ENCODE results near the gene WASF2. TPM values are rescaled to one million over a fixed set of nuclear protein-coding genes. Genes with fewer than 3 reads are reported as not detected.
"Not testable (repeated sequence)": the region's sequence is repeated elsewhere in the genome, so short reads cannot be mapped to it uniquely, and the experiment has no call there.

Gene WASF2
- 100 to 1,000 TPM in 4 of 9 donors, 10 to 100 TPM in 5; 17.4 to 159 (median 70.0) TPM for total RNA-seq
- 10 to 100 TPM; 18.9 to 94.6 (median 29.0) TPM for polyA plus RNA-seq
- long read RNA-seq, donor 1, full-length matches to known transcripts, result 1 of 21 reads
- long read RNA-seq, donor 1, partial matches to known transcripts, result 20 of 21 reads
- long read RNA-seq, donor 1, other reads (novel, unspliced or antisense), result 0 of 21 reads
- long read RNA-seq, donor 2, full-length matches to known transcripts, result 7 of 34 reads
- long read RNA-seq, donor 2, partial matches to known transcripts, result 27 of 34 reads
- long read RNA-seq, donor 2, other reads (novel, unspliced or antisense), result 0 of 34 reads
- long read RNA-seq, donor 3, full-length matches to known transcripts, result 2 of 28 reads
- long read RNA-seq, donor 3, partial matches to known transcripts, result 26 of 28 reads
- long read RNA-seq, donor 3, other reads (novel, unspliced or antisense), result 0 of 28 reads
- long read RNA-seq, donor 4, partial matches to known transcripts, result 29 of 43 reads
- long read RNA-seq, donor 4, other reads (novel, unspliced or antisense), result 14 of 43 reads
- long read RNA-seq, donor 5, full-length matches to known transcripts, result 19 of 53 reads
- long read RNA-seq, donor 5, partial matches to known transcripts, result 2 of 53 reads
- long read RNA-seq, donor 5, other reads (novel, unspliced or antisense), result 32 of 53 reads
- long read RNA-seq, donor 6, full-length matches to known transcripts, result 2 of 53 reads
- long read RNA-seq, donor 6, partial matches to known transcripts, result 36 of 53 reads
- long read RNA-seq, donor 6, other reads (novel, unspliced or antisense), result 15 of 53 reads
- long read RNA-seq, donor 7, full-length matches to known transcripts, result 2 of 10 reads
- long read RNA-seq, donor 7, partial matches to known transcripts, result 8 of 10 reads
- long read RNA-seq, donor 7, other reads (novel, unspliced or antisense), result 0 of 10 reads
- long read RNA-seq, donor 8, full-length matches to known transcripts, result 8 of 44 reads
- long read RNA-seq, donor 8, partial matches to known transcripts, result 36 of 44 reads
- long read RNA-seq, donor 8, other reads (novel, unspliced or antisense), result 0 of 44 reads
- long read RNA-seq, donor 9, full-length matches to known transcripts, result 2 of 17 reads
- long read RNA-seq, donor 9, partial matches to known transcripts, result 15 of 17 reads
- long read RNA-seq, donor 9, other reads (novel, unspliced or antisense), result 0 of 17 reads
- long read RNA-seq, donor 10, full-length matches to known transcripts, result 7 of 13 reads
- long read RNA-seq, donor 10, partial matches to known transcripts, result 6 of 13 reads
- long read RNA-seq, donor 10, other reads (novel, unspliced or antisense), result 0 of 13 reads

GRCh38 chr1:27489973-27490741 is at the start of gene WASF2:
WASF2 (minus strand) TSS chr1:27490167; CDS start chr1:27428890, 61,277 bp downstream.
- H3K4me3 ChIP-seq, result peak within 1 kb of the TSS; percentile 11 to 92 (median 77)
- H3K4me1 ChIP-seq (replicated peaks in 1 of 2), result peaks cover 13 to 50% of the 10 kb centered on the region in 2 donors
- DNase-seq, result peak; percentile 97 to 99 (median 98)
- H3K27ac ChIP-seq, result peak within 1 kb of the TSS; percentile 55 to 99 (median 96)
- no peaks in the 10 kb centered on the region for H3K36me3 ChIP-seq (replicated peaks in 1 of 2)
- intact Hi-C loops (cut with DNase I), result loop anchor here in 1 of 2 donors (10.0 kb wide), 1 partner anchor 55 kb away; no protein-coding TSS in a partner anchor
- WGBS, 4 donors, result 0 to 1% (median 0%) methylated on average over 20 to 50 of the region's 50 CpGs
- no peaks in the 10 kb centered on the region for H3K27me3 ChIP-seq
- TF ChIP-seq POLR2A (IDR thresholded peaks at IDR 0.05), result peak; percentile 73 to 94
- TF ChIP-seq CTCF (IDR thresholded peaks at IDR 0.05), result no peak
- H3K9me3 ChIP-seq (replicated peaks in 1 of 3), result no peaks in the 10 kb centered on the region

- intact Hi-C loops (cut with DNase I), result no loop called here
- Histone ChIP-seq H3K4me3 (no peak overlapping the region), H3K27me3 (no peaks in the 10 kb centered on the region), H3K36me3 (replicated peaks in 1 of 2) (peaks cover 0 to 16% of the 10 kb centered on the region in 2 donors), H3K27ac (peak overlapping the region in 3 of 5 donors; percentile 43 to 98 (median 66)), H3K9me3 (replicated peaks in 1 of 3) (no peaks in the 10 kb centered on the region), H3K4me1 (replicated peaks in 1 of 2) (peaks cover 44 to 69% of the 10 kb centered on the region in 2 donors)
- TF ChIP-seq POLR2A (IDR thresholded peaks at IDR 0.05), result no peak
- no peak for TF ChIP-seq CTCF (IDR thresholded peaks at IDR 0.05)
- WGBS, 4 donors, result 35 to 51% (median 46%) methylated on average over 3 of the region's 3 CpGs
- DNase-seq, result peak in 1 of 7 donors; percentile 41
Measured at GRCh38 chr1:27538793-27539192, 48.8 kb upstream of the WASF2 start.

GRCh38 chr1:27538305-27538676 is 48.3 kb upstream of the WASF2 start:
- peak overlapping the region in 3 of 5 donors; percentile 66 to 98 (median 78) for H3K27ac ChIP-seq
- peaks cover 42 to 64% of the 10 kb centered on the region in 2 donors for H3K4me1 ChIP-seq (replicated peaks in 1 of 2)
- 85 to 95% (median 92%) methylated on average over 4 of the region's 4 CpGs for WGBS, 4 donors
- intact Hi-C loops (cut with DNase I); H3K4me3 ChIP-seq; H3K27me3 ChIP-seq; DNase-seq; H3K9me3 ChIP-seq (replicated peaks in 1 of 3): not testable (repeated sequence)
- H3K36me3 ChIP-seq (replicated peaks in 1 of 2), result peaks cover 0 to 21% of the 10 kb centered on the region in 2 donors

DNA sequence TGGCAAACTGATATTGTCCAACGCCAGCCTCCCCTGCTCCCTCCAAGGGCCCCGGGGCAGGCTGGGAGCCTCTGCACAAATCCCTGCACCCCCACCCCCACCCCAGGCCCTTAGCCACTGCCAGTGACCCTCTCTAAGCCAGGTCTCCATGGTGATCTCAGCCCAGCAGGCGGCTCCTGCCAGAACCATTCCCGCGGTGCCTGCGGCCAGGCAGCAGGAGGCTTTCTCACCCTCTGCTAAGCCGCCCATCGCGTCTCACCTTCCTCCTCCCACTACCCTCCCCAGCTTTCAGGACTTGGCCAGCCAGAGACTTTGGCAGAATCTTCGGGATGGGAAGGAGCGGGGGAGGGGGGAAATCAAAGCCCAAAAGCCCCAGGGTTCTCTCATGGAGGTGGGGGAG is 46.8 kb upstream of the WASF2 start:
- Histone ChIP-seq H3K36me3 (replicated peaks in 1 of 2) (peaks cover 0 to 21% of the 10 kb centered on the region in 2 donors), H3K4me1 (replicated peaks in 1 of 2) (peaks cover 30 to 49% of the 10 kb centered on the region in 2 donors), H3K9me3 (replicated peaks in 1 of 3) (no peaks in the 10 kb centered on the region), H3K27ac (peak overlapping the region; percentile 18 to 98 (median 66)), H3K27me3 (no peaks in the 10 kb centered on the region), H3K4me3 (no peak overlapping the region)
- 10 to 33% (median 25%) methylated on average over 6 to 11 of the region's 11 CpGs for WGBS, 4 donors
- no peak for TF ChIP-seq CTCF (IDR thresholded peaks at IDR 0.05)
- no peak for TF ChIP-seq POLR2A (IDR thresholded peaks at IDR 0.05)
- peak; percentile 74 to 90 (median 81) for DNase-seq
- intact Hi-C loops (cut with DNase I), result no loop called here
